Mesendoderm (in vitro differentiated cells): Measurements from ENCODE around the gene FRYL.

Experiments used
- DNase-seq: peaks from one replicate; pipeline ENCODE4 v3.0.0; 2013
- H2AK5ac ChIP-seq: 2 replicates; pipeline ENCODE4 v1.6.1; 2013; ENCODE audit warnings: low read length, inconsistent platforms
- H2BK120ac ChIP-seq: 2 replicates; pipeline ENCODE4 v1.6.1; 2013; ENCODE audit warnings: low read depth, mild to moderate bottlenecking, low read length, moderate library complexity, mixed read lengths
- H2BK15ac ChIP-seq: replicated peaks from 2 replicates; pipeline ENCODE4 v1.6.1; 2013; ENCODE audit warnings: low read depth, mild to moderate bottlenecking, moderate library complexity
- H2BK5ac ChIP-seq: 2 replicates; pipeline ENCODE4 v1.6.1; 2013; ENCODE audit warnings: low read length, inconsistent platforms
- H3K18ac ChIP-seq: 2 replicates; pipeline ENCODE4 v1.6.1; 2013; ENCODE audit warnings: mild to moderate bottlenecking, low read length, mixed read lengths
- H3K23ac ChIP-seq: one replicate; pipeline ENCODE4 v1.6.1; 2013; ENCODE audit warnings: low read length
- H3K27ac ChIP-seq: 2 replicates; pipeline ENCODE4 v1.5.1; 2013; ENCODE audit warnings: low read depth, mild to moderate bottlenecking, inconsistent platforms, low read length, moderate library complexity
- H3K27me3 ChIP-seq: 2 replicates; pipeline ENCODE4 v1.6.1; 2013; ENCODE audit warnings: low read length, control low read depth, mild to moderate bottlenecking, inconsistent platforms; ENCODE audit not compliant: insufficient read depth, poor library complexity
- H3K36me3 ChIP-seq: 2 replicates; pipeline ENCODE4 v1.6.1; 2013; ENCODE audit warnings: low read length, inconsistent platforms; ENCODE audit not compliant: control insufficient read depth, insufficient read depth
- H3K4ac ChIP-seq: one replicate; pipeline ENCODE4 v1.6.1; 2013; ENCODE audit warnings: low read depth, mild to moderate bottlenecking, low read length, moderate library complexity
- H3K4me1 ChIP-seq: 2 replicates; pipeline ENCODE4 v1.6.1; 2013; ENCODE audit warnings: low read depth, low read length, inconsistent platforms; ENCODE audit not compliant: control insufficient read depth
- H3K4me2 ChIP-seq: 2 replicates; pipeline ENCODE4 v1.6.1; 2013; ENCODE audit warnings: low read length
- H3K4me3 ChIP-seq: 2 replicates; pipeline ENCODE4 v1.5.1; 2013; ENCODE audit warnings: mild to moderate bottlenecking, low read length
- H3K56ac ChIP-seq: one replicate; pipeline ENCODE4 v1.6.1; 2013; ENCODE audit warnings: low read length
- H3K79me1 ChIP-seq: 2 replicates; pipeline ENCODE4 v1.6.1; 2013; ENCODE audit warnings: low read length, inconsistent platforms
- H3K79me2 ChIP-seq: 2 replicates; pipeline ENCODE4 v1.6.1; 2013; ENCODE audit warnings: mild to moderate bottlenecking, low read length; ENCODE audit not compliant: control insufficient read depth, insufficient read depth
- H3K9ac ChIP-seq: 2 replicates; pipeline ENCODE4 v1.6.1; 2013; ENCODE audit warnings: low read length, inconsistent platforms
- H4K5ac ChIP-seq: one replicate; pipeline ENCODE4 v1.6.1; 2013; ENCODE audit warnings: low read length
- H4K8ac ChIP-seq: one replicate; pipeline ENCODE4 v1.6.1; 2013; ENCODE audit warnings: low read depth, mild to moderate bottlenecking, control low read depth, low read length, moderate library complexity
- WGBS: extraction: QIAGEN DNeasy Blood & Tissue Kit; methylation state at CpG from one replicate; pipeline ENCODE4 v1.1.7; 2013; ENCODE audit warnings: low lambda C conversion rate, missing lambda C conversion rate; ENCODE audit not compliant: insufficient coverage; ENCODE audit errors: extremely low coverage; 5-methylcytosine and 5-hydroxymethylcytosine counted together

FRYL gene

DNA sequence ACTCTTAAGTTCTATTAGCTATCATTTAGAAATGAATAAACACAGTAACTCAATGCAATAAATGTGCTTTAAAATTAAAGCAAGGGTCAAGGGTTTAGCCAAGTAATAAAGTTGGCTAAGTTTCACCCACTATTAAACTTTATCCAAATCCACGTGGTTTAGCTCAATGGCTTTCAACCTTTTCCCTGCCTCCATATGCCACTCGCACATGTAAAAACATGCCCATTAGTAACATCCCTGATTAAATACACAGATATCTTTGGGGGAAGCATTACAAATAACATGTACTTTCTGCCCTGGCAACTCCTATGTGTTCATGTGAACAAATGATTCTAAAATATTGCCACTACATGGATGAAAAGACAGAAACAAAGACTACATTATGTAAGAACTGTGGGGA lies 159.2 kb downstream of the FRYL start:
- Histone ChIP-seq H3K56ac (no peak overlapping the region), H3K18ac (no peak overlapping the region), H3K79me1 (no peaks in the 10 kb centered on the region), H3K4me2 (no peak overlapping the region), H3K23ac (no peak overlapping the region), H2BK5ac (no peak overlapping the region), H3K79me2 (no peaks in the 10 kb centered on the region), H3K4me1 (no peaks in the 10 kb centered on the region), H2AK5ac (no peak overlapping the region), H4K8ac (no peak overlapping the region), H4K5ac (no peak overlapping the region), H3K27me3 (no peaks in the 10 kb centered on the region), H3K36me3 (no peaks in the 10 kb centered on the region), H3K4ac (no peak overlapping the region), H3K4me3 (no peak overlapping the region), H3K9ac (no peak overlapping the region), H2BK15ac (no peak overlapping the region), H3K27ac (no peak overlapping the region), H2BK120ac (no peak overlapping the region)
- WGBS: no CpG with 5 or more reads among the region's 2 CpGs
- DNase-seq: no peak

DNA sequence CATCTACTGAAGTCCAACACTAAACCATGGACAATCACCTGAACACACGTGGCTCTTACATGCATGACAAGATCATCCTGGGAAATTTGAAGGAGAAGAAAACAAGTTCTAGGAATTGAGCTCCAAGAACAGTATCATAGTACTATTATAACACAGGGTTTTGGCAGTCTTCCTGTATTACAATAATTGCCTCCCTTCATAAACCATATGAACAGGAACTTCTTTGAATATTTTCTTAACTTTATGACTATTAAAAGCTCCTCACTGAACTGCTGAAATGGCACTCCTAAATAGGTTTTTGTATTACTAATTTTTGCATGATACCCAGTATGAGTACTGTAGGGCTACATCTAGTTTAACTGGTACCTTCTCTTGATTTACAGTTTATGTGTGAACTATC lies 160.0 kb downstream of the FRYL start:
- no peaks in the 10 kb centered on the region for H3K79me1 ChIP-seq
- H3K4me3 ChIP-seq: no peak overlapping the region
- no peaks in the 10 kb centered on the region for H3K4me1 ChIP-seq
- no peak overlapping the region for H4K8ac ChIP-seq
- no peak overlapping the region for H3K27ac ChIP-seq
- no peak overlapping the region for H3K4ac ChIP-seq
- H3K4me2 ChIP-seq: no peak overlapping the region
- H3K79me2 ChIP-seq: no peaks in the 10 kb centered on the region
- DNase-seq: no peak
- H2BK15ac ChIP-seq: no peak overlapping the region
- H2BK5ac ChIP-seq: no peak overlapping the region
- no peak overlapping the region for H2BK120ac ChIP-seq
- no peak overlapping the region for H3K9ac ChIP-seq
- no peak overlapping the region for H3K18ac ChIP-seq
- no CpG with 5 or more reads among the region's 1 CpG for WGBS
- H3K56ac ChIP-seq: no peak overlapping the region
- no peak overlapping the region for H4K5ac ChIP-seq
- no peak overlapping the region for H3K23ac ChIP-seq
- no peaks in the 10 kb centered on the region for H3K36me3 ChIP-seq
- no peak overlapping the region for H2AK5ac ChIP-seq
- H3K27me3 ChIP-seq: no peaks in the 10 kb centered on the region

DNA sequence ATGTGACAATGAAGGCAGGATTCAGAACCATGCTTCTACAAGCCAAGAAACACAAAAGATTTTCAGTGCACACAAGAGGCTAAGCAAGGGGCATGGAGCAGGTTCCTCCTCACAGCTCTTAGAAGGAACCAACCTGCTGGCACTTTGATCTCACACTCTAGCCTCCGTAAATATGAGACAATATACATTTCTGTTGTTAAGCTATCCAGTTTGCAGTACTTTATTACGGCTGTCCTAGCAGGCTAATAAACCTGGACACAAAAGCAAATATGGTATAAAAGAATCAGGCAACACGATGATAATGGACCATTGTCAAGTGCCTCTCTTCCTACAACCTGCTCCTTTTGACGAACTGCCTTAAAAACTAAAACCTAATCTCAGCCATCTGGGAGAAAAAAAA lies 175.6 kb downstream of the FRYL start:
- no peak overlapping the region for H3K27ac ChIP-seq
- no peak overlapping the region for H2BK120ac ChIP-seq
- no CpG with 5 or more reads among the region's 4 CpGs for WGBS

DNA sequence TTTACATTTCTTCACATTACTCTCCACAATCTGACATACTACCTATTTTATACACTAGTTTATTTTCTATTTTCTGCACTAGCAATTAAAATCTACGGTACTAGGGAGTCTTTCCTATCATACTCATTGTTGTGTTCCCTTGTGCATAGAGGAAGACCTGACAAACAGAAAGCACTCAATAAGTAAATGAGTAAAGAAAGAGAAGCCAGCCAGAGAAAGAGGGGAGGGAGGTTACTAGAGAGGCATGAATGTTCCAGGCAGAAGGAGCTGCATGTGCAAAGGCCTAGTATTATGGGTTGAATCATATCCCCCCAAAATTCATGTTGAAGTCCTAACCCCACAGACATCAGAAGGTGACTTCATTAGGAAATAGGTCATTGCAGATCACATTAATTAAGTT lies 176.0 kb downstream of the FRYL start:
- Histone ChIP-seq H2BK15ac (no peak overlapping the region), H3K36me3 (no peaks in the 10 kb centered on the region), H3K9ac (no peak overlapping the region), H3K23ac (no peak overlapping the region), H4K8ac (no peak overlapping the region), H3K4me3 (no peak overlapping the region), H3K27me3 (no peaks in the 10 kb centered on the region), H4K5ac (no peak overlapping the region), H2AK5ac (no peak overlapping the region), H3K4me1 (no peaks in the 10 kb centered on the region), H3K27ac (no peak overlapping the region), H2BK5ac (no peak overlapping the region), H3K56ac (no peak overlapping the region), H3K79me2 (no peaks in the 10 kb centered on the region), H2BK120ac (no peak overlapping the region), H3K18ac (no peak overlapping the region), H3K4ac (no peak overlapping the region), H3K4me2 (no peak overlapping the region), H3K79me1 (no peaks in the 10 kb centered on the region)
- WGBS: no CpG with 5 or more reads among the region's 1 CpG
- no peak for DNase-seq

More for the DNA sequence above, 175.6 kb downstream of the FRYL start:
- no peak overlapping the region for H3K23ac ChIP-seq
- H3K4ac ChIP-seq: no peak overlapping the region
- H3K56ac ChIP-seq: no peak overlapping the region
- H3K27me3 ChIP-seq: no peaks in the 10 kb centered on the region
- no peaks in the 10 kb centered on the region for H3K36me3 ChIP-seq
- H3K9ac ChIP-seq: no peak overlapping the region
- H3K4me3 ChIP-seq: no peak overlapping the region
- H2BK5ac ChIP-seq: no peak overlapping the region
- no peak overlapping the region for H3K4me2 ChIP-seq
- no peak for DNase-seq
- H4K5ac ChIP-seq: no peak overlapping the region
- H3K79me2 ChIP-seq: no peaks in the 10 kb centered on the region
- no peaks in the 10 kb centered on the region for H3K79me1 ChIP-seq
- H3K18ac ChIP-seq: no peak overlapping the region
- no peak overlapping the region for H4K8ac ChIP-seq
- no peak overlapping the region for H2BK15ac ChIP-seq
- no peak overlapping the region for H2AK5ac ChIP-seq
- no peaks in the 10 kb centered on the region for H3K4me1 ChIP-seq

DNA sequence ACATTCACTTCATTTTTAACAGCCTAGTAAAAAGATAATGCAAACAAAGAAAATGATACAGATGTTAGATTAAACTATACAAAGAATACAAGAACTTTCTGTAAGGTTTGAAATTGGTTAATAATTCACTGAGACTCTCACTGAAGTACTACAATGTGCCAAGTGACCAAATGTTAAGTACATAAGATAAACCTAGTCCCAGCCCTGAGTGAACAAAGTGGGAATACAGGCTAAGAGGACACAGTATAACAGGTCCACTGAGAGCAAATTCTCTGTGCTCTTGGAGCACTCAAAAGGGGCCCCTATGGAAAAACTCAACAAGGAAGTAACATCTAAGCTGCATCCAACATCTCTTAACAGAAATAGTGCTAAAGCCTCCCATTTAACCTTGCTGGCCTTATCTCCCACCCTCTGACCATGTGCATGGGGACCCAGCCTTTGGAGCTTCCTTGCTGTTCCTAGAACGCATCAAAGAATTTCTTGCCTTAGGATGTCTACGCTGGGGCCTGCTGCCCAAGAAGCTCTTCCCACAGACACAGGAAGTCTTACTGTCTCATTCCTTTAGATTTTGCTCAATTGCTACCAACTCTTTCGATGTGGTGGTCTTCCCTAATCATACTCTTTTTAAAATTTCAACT lies 176.6 kb downstream of the FRYL start:
- Histone ChIP-seq H3K79me2 (no peaks in the 10 kb centered on the region), H3K4ac (no peak overlapping the region), H2BK120ac (no peak overlapping the region), H3K27ac (no peak overlapping the region), H4K8ac (no peak overlapping the region), H4K5ac (no peak overlapping the region), H2AK5ac (no peak overlapping the region), H3K4me3 (no peak overlapping the region), H3K36me3 (no peaks in the 10 kb centered on the region), H3K9ac (no peak overlapping the region), H3K27me3 (no peaks in the 10 kb centered on the region), H3K4me1 (no peaks in the 10 kb centered on the region), H2BK5ac (no peak overlapping the region), H3K23ac (no peak overlapping the region), H3K56ac (no peak overlapping the region), H3K4me2 (no peak overlapping the region), H3K18ac (no peak overlapping the region), H3K79me1 (no peaks in the 10 kb centered on the region), H2BK15ac (no peak overlapping the region)
- no peak for DNase-seq
- no CpG with 5 or more reads among the region's 3 CpGs for WGBS

DNA sequence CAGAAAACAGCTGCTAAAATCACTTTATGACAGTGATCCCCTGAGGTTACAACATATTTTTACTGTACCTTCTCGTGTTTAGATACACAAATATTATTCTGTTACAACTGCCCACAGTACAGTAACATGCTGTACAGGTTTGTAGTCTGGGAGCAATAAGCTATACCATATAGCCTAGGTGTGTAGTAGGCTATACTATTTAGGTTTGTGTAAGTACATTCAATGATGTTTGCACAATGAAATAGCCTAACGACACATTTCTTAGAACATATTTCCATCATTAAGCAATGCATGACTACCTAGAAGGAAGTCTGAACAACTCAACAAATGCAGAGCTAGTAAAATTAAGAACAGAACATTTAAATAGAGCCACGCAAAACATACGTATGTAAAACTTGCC lies 177.3 kb downstream of the FRYL start:
- no peak overlapping the region for H4K5ac ChIP-seq
- no peak overlapping the region for H3K18ac ChIP-seq
- no peak overlapping the region for H2BK5ac ChIP-seq
- H3K27me3 ChIP-seq: no peaks in the 10 kb centered on the region
- no peak overlapping the region for H3K23ac ChIP-seq
- H3K79me2 ChIP-seq: no peaks in the 10 kb centered on the region
- no peak overlapping the region for H4K8ac ChIP-seq
- no peaks in the 10 kb centered on the region for H3K36me3 ChIP-seq
- no CpG with 5 or more reads among the region's 4 CpGs for WGBS
- H3K79me1 ChIP-seq: no peaks in the 10 kb centered on the region
- no peak overlapping the region for H3K27ac ChIP-seq
- no peak overlapping the region for H2BK15ac ChIP-seq
- no peak overlapping the region for H2BK120ac ChIP-seq
- no peak overlapping the region for H3K4ac ChIP-seq
- no peak overlapping the region for H3K4me2 ChIP-seq
- no peaks in the 10 kb centered on the region for H3K4me1 ChIP-seq
- H3K56ac ChIP-seq: no peak overlapping the region
- DNase-seq: no peak
- H3K4me3 ChIP-seq: no peak overlapping the region
- no peak overlapping the region for H2AK5ac ChIP-seq
- no peak overlapping the region for H3K9ac ChIP-seq
